DND-41 (cell line): ENCODE results near the gene MEG3.

Source experiments
- CTCF ChIP-seq: IDR thresholded peaks from 2 replicates; pipeline ENCODE4 v1.5.1; 2012; ENCODE audit warnings: borderline replicate concordance, low read length, moderate library complexity, mild to moderate bottlenecking; ENCODE audit not compliant: poor library complexity, severe bottlenecking; ENCODE audit errors: extremely low read depth
- EZH2 ChIP-seq: IDR thresholded peaks from 3 replicates; pipeline ENCODE4 v1.6.1; 2012; ENCODE audit warnings: borderline replicate concordance, low read depth, mild to moderate bottlenecking, moderate library complexity, low read length, inconsistent platforms; ENCODE audit not compliant: severe bottlenecking

- TF ChIP-seq CTCF (no peak), EZH2 (no peak)
Observed at GRCh38 chr14:100825713-100826331, at the start of gene MEG3.
